HL-60 (cell line): ENCODE results near the gene DENND2D.
A peak's percentile ranks its signal among the peaks of the same experiment; 100 is the strongest.

Experiments
- DNase-seq, 2 experiments: peaks; one replicate each; pipeline ENCODE4 v3.0.0-alpha.2; 2010 to 2020; ENCODE audit warnings: low read depth in 1 of 2, low spot score in 1 of 2
- H3K27ac ChIP-seq: fragments of 250-450 bp; sonication (Bioruptor Pico); replicated peaks from 2 replicates; pipeline ENCODE4 v1.5.1; 2020; ENCODE audit warnings: mild to moderate bottlenecking, moderate library complexity
- H3K27me3 ChIP-seq: fragments of 250-450 bp; sonication (Bioruptor Pico); 2 replicates; pipeline ENCODE4 v1.5.1; 2021; ENCODE audit warnings: mild to moderate bottlenecking, moderate library complexity; ENCODE audit not compliant: insufficient read depth, poor library complexity, severe bottlenecking
- H3K4me3 ChIP-seq: replicated peaks from 2 replicates; pipeline ENCODE4 v1.5.1; 2011; ENCODE audit warnings: mild to moderate bottlenecking, control low read depth, low read length; ENCODE audit not compliant: insufficient read depth
- GABPA ChIP-seq: IDR thresholded peaks from 2 replicates; pipeline ENCODE4 v1.6.1; 2012; ENCODE audit warnings: low read depth
- POLR2AphosphoS5 ChIP-seq: IDR thresholded peaks from 2 replicates; pipeline ENCODE4 v1.6.1; 2012; ENCODE audit warnings: low read depth
- SPI1 ChIP-seq: IDR thresholded peaks from 2 replicates; pipeline ENCODE4 v1.6.1; 2012; ENCODE audit warnings: low read depth, mild to moderate bottlenecking, borderline replicate concordance
- TF ChIP-seq, protein P1 (sequence below): IDR thresholded peaks from one replicate; pipeline ENCODE4 v1.5.1; 2011; ENCODE audit warnings: low read length, control low read depth, inconsistent platforms; ENCODE audit not compliant: insufficient read depth
- TF ChIP-seq, protein P2 (sequence below): IDR thresholded peaks from 2 replicates; pipeline ENCODE4 v1.6.1; 2012; ENCODE audit warnings: low read depth; ENCODE audit not compliant: insufficient replicate concordance

Gene DENND2D

DNA sequence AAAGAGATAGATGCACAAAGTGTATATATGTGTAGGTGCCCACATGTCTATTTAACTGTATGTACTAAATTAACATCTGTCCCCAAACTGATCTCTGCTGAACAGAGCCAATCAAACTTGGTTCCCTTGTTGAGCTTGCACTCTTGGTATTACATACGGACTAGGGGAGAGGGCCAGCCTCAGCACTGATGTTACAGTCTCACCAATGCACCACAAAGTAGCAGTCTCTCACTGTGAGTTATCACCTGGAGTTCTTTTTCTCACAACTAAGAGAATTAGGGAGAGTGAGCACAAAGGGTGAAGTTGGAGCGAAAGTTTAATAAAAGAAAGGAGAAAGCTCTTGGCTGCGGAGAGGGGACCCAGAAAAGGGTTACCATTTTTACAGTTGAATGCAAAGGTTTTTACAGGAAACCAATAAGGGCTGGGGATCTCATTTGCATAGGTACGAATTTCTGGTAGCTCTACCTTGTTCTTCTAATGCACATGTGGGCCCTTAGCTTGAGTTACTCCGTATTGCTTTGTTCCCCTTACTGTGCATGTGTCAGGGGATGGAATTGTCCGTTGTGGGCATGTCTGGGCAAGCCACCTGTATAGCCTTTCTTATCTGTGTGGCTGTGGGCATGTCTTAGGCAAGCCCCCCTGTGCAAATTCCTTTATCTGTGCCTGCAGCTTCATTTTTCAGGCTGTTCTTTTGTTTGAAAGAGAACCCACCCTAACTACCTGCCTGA is 13.8 kb upstream of the DENND2D start:
- no peak overlapping the region for H3K27ac ChIP-seq
- DNase-seq: no peak

DNA sequence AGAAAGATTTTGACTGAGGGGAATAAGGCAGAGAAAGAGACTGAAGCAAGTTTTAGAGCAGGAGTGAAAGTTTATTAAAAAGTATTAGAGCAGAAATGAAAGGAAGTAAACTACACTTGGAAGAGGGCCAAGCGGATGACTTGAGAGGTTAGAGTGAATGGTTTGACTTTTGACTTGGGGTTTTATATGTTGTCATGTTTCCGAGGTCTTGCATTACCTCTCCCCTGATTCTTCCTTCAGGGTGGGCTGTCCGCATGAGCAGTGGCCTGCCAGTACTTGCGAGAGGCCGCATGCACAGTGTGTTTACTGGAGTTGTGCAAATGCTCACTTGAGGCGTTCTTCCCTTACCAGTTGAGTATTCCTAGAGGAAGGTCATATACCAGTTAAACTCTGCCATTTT is 13.0 kb upstream of the DENND2D start:
- TF ChIP-seq POLR2AphosphoS5 (no peak), SPI1 (no peak), GABPA (no peak)
- TF ChIP-seq, protein P1, sequence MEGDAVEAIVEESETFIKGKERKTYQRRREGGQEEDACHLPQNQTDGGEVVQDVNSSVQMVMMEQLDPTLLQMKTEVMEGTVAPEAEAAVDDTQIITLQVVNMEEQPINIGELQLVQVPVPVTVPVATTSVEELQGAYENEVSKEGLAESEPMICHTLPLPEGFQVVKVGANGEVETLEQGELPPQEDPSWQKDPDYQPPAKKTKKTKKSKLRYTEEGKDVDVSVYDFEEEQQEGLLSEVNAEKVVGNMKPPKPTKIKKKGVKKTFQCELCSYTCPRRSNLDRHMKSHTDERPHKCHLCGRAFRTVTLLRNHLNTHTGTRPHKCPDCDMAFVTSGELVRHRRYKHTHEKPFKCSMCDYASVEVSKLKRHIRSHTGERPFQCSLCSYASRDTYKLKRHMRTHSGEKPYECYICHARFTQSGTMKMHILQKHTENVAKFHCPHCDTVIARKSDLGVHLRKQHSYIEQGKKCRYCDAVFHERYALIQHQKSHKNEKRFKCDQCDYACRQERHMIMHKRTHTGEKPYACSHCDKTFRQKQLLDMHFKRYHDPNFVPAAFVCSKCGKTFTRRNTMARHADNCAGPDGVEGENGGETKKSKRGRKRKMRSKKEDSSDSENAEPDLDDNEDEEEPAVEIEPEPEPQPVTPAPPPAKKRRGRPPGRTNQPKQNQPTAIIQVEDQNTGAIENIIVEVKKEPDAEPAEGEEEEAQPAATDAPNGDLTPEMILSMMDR: no peak
- TF ChIP-seq, protein P2, sequence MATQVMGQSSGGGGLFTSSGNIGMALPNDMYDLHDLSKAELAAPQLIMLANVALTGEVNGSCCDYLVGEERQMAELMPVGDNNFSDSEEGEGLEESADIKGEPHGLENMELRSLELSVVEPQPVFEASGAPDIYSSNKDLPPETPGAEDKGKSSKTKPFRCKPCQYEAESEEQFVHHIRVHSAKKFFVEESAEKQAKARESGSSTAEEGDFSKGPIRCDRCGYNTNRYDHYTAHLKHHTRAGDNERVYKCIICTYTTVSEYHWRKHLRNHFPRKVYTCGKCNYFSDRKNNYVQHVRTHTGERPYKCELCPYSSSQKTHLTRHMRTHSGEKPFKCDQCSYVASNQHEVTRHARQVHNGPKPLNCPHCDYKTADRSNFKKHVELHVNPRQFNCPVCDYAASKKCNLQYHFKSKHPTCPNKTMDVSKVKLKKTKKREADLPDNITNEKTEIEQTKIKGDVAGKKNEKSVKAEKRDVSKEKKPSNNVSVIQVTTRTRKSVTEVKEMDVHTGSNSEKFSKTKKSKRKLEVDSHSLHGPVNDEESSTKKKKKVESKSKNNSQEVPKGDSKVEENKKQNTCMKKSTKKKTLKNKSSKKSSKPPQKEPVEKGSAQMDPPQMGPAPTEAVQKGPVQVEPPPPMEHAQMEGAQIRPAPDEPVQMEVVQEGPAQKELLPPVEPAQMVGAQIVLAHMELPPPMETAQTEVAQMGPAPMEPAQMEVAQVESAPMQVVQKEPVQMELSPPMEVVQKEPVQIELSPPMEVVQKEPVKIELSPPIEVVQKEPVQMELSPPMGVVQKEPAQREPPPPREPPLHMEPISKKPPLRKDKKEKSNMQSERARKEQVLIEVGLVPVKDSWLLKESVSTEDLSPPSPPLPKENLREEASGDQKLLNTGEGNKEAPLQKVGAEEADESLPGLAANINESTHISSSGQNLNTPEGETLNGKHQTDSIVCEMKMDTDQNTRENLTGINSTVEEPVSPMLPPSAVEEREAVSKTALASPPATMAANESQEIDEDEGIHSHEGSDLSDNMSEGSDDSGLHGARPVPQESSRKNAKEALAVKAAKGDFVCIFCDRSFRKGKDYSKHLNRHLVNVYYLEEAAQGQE: no peak
- Histone ChIP-seq H3K27ac (peak overlapping the region; percentile 5; the same call in 1 of the 2 replicates), H3K4me3 (no peak overlapping the region), H3K27me3 (no peaks in the 10 kb centered on the region)
- peak in 1 of 2 experiments; percentile 45 for DNase-seq

More for the DNA sequence above, 13.8 kb upstream of the DENND2D start:
- no peak overlapping the region for H3K4me3 ChIP-seq
- no peaks in the 10 kb centered on the region for H3K27me3 ChIP-seq
- TF ChIP-seq, protein P2: no peak
- no peak for TF ChIP-seq GABPA
- TF ChIP-seq SPI1: no peak
- TF ChIP-seq POLR2AphosphoS5: no peak
- TF ChIP-seq, protein P1: no peak

DNA sequence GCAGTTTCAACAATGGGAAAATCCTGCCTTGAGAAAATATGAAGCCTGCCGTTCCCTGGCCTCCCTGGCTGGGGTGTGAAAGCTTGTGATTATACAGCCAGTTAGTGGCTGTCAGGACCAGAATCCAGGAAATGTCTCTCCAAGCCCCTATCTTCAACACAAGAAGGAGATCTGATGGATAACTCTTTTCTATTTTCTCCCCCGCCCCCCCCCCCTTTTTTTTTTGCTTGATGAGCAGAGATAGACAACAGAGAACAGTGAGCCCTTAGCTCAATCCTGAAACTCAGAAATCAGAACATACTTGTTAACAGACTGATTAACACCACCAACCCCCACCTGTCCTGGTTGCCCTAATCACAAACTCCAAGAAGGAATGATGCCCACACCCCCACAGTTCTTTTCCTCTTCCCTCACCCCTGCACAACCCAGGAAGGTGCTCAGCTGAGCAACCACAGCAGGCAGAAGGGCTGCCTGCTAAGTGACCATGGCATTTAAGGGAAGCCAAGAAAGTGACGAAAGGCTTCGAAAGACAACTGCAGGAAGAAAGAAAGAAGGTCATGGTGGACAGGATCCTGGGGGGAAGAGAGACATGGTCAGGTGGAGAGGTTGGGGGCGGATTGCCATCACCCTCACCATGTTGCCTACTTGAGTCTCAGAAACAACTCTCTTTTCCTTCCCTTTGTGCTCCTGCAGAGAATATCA is 12.3 kb upstream of the DENND2D start:
- peak overlapping the region; percentile 5; the same call in 1 of the 2 replicates for H3K27ac ChIP-seq
- H3K27me3 ChIP-seq: no peaks in the 10 kb centered on the region
- peak in 1 of 2 experiments; percentile 58 for DNase-seq
- H3K4me3 ChIP-seq: no peak overlapping the region
- TF ChIP-seq, protein P2: no peak
- no peak for TF ChIP-seq GABPA
- no peak for TF ChIP-seq POLR2AphosphoS5
- no peak for TF ChIP-seq SPI1
- TF ChIP-seq, protein P1: no peak
